ENCODE results near the gene UBXN6. TPM values are rescaled to one million over a fixed set of nuclear protein-coding genes. Genes with fewer than 3 reads are reported as not detected.

UBXN6 gene
- total RNA-seq, 1 donor from 2014 or later, result 560 TPM

DNA sequence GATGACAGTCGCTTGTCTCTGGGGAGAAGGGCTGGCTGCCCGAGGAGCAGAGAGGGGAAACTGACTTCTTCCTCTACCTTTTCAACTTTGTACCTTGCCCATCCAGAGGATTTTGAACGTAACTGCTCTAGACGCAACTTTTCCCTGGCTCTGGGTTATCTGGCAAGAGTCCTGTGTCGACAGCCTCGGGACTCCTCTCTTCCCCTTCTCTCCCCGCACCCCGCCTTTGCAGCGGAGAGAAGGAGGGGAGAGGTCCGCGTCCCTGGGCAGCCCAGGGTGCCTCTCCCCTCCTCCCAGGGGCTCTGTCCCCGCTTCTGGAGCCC is 57.8 kb downstream of the UBXN6 start:
- intact Hi-C loops (cut with DNase I), result loop anchor here (2.0 to 5.0 kb wide), 3 partner anchors 73 to 153 kb away; partner anchors contain the start of genes HDGFL2 and YJU2
- DNase-seq (ENCODE audit: low spot score in 2 of 2), result peak in 1 of 2 donors; percentile 70
- H3K9me3 ChIP-seq, result no peaks in the 10 kb centered on the region
- TF ChIP-seq, protein P1, sequence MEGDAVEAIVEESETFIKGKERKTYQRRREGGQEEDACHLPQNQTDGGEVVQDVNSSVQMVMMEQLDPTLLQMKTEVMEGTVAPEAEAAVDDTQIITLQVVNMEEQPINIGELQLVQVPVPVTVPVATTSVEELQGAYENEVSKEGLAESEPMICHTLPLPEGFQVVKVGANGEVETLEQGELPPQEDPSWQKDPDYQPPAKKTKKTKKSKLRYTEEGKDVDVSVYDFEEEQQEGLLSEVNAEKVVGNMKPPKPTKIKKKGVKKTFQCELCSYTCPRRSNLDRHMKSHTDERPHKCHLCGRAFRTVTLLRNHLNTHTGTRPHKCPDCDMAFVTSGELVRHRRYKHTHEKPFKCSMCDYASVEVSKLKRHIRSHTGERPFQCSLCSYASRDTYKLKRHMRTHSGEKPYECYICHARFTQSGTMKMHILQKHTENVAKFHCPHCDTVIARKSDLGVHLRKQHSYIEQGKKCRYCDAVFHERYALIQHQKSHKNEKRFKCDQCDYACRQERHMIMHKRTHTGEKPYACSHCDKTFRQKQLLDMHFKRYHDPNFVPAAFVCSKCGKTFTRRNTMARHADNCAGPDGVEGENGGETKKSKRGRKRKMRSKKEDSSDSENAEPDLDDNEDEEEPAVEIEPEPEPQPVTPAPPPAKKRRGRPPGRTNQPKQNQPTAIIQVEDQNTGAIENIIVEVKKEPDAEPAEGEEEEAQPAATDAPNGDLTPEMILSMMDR (IDR thresholded peaks at IDR 0.05), result no peak
- H3K36me3 ChIP-seq, result peaks cover 0 to 8% of the 10 kb centered on the region in 2 donors
- H3K27me3 ChIP-seq, result no peaks in the 10 kb centered on the region
- peak overlapping the region; percentile 89 to 91 for H3K27ac ChIP-seq
- H3K4me3 ChIP-seq, result peak overlapping the region; percentile 82 to 96
- peaks cover 7 to 15% of the 10 kb centered on the region in 2 donors for H3K4me1 ChIP-seq

DNA sequence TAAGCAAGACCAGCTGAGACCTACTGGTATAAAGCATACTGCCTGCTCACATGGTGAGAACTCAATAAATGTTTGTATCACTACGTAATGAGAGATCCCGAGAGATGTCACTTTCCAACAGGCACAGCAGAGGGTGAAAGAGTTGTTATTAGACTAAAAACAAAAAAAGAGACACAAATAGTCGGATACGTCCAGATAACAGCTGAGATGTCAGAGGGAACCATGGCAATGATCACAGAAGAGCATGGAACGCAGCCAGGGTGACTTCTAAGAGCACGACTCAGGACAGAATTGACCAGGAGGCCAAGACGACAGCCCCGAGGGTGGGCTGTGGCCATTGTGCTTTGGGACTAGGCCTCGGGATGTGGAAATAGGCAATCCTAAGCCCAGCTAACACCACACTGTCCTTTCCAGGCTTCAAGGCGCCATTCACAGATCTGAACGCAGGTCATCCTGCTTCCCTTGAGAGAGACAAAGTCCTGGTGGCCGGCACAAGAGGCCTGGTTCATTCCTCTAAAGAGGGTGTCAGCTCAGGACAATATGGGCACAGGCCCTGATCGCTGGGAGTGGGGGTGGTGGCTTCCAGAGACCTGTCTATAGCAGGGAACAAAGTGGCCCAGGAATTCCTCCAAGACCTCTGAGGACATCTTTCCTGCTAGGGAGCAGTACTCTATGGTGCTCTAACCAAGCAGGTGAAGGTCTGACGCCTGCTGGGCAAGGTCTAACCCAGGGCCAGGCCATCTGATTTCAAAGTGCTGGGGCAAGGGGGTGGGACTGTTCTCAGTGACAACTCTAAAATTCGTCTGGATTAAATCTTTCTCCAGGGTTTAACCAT is 60.4 kb downstream of the UBXN6 start:
- H3K36me3 ChIP-seq, result peaks cover 0 to 8% of the 10 kb centered on the region in 2 donors
- H3K4me3 ChIP-seq, result no peak overlapping the region
- no peak for DNase-seq (ENCODE audit: low spot score in 2 of 2)
- intact Hi-C loops (cut with DNase I), result no loop called here
- no peaks in the 10 kb centered on the region for H3K9me3 ChIP-seq
- no peaks in the 10 kb centered on the region for H3K27me3 ChIP-seq
- peaks cover 4 to 17% of the 10 kb centered on the region in 2 donors for H3K4me1 ChIP-seq
- H3K27ac ChIP-seq, result no peak overlapping the region
- TF ChIP-seq, protein P1 (IDR thresholded peaks at IDR 0.05), result no peak

Other genes with a start within 250 kb of the UBXN6 start
- gene EBI3, start 228.3 kb downstream of the UBXN6 start, total RNA-seq, result not detected
- 64.6 TPM for gene YJU2, start 210.7 kb downstream of the UBXN6 start, total RNA-seq
- gene SHD, start 178.5 kb downstream of the UBXN6 start, total RNA-seq, result not detected
- not detected for gene TMIGD2, start 155.4 kb downstream of the UBXN6 start, total RNA-seq
- gene FSD1, start 153.2 kb downstream of the UBXN6 start, total RNA-seq, result not detected
- 6.6 TPM for gene STAP2, start 119.0 kb downstream of the UBXN6 start, total RNA-seq
- 21.9 TPM for gene MPND, start 114.2 kb downstream of the UBXN6 start, total RNA-seq
- 61.4 TPM for gene SH3GL1, start 57.2 kb downstream of the UBXN6 start, total RNA-seq
- gene CHAF1A, start 55.2 kb downstream of the UBXN6 start, total RNA-seq, result 0.85 TPM
- 15.4 TPM for gene HDGFL2, start 14.5 kb upstream of the UBXN6 start, total RNA-seq
- gene PLIN4, start 60.7 kb upstream of the UBXN6 start, total RNA-seq, result 15.1 TPM
- gene PLIN5, start 77.4 kb upstream of the UBXN6 start, total RNA-seq, result 17.1 TPM
- 3.3 TPM for gene LRG1, start 82.2 kb upstream of the UBXN6 start, total RNA-seq
- 80.6 TPM for gene SEMA6B, start 101.9 kb upstream of the UBXN6 start, total RNA-seq
- 0.64 TPM for gene TNFAIP8L1, start 181.7 kb upstream of the UBXN6 start, total RNA-seq
- 49.0 TPM for gene MYDGF, start 212.5 kb upstream of the UBXN6 start, total RNA-seq

All from ascending aorta (tissue), 2 donors.